NCI-H69 (cell line): ENCODE results near the gene BAMBI.
A peak's percentile ranks its signal among the peaks of the same experiment; 100 is the strongest.

Source experiments
- DNase-seq: peaks from one replicate; lab custom pipeline; 2025; lab: John Stamatoyannopoulos, UW

Gene BAMBI

GRCh38 chr10:28705472-28705871, 28.2 kb downstream of the BAMBI start:
- no peak for DNase-seq

GRCh38 chr10:28709001-28709710, 31.8 kb downstream of the BAMBI start:
- DNase-seq = no peak

GRCh38 chr10:28710202-28710886, 33.0 kb downstream of the BAMBI start:
- DNase-seq = no peak

- no peak for DNase-seq
These were observed 33.7 kb downstream of the BAMBI start for GRCh38 chr10:28711041-28711440.

GRCh38 chr10:28711776-28712175, 34.5 kb downstream of the BAMBI start:
- no peak for DNase-seq

- DNase-seq = no peak
These were observed 36.5 kb downstream of the BAMBI start for GRCh38 chr10:28713626-28714352.

- no peak for DNase-seq
These were observed 37.2 kb downstream of the BAMBI start for GRCh38 chr10:28714401-28715053.

- DNase-seq = no peak
These were observed 37.9 kb downstream of the BAMBI start for GRCh38 chr10:28715246-28715645.

GRCh38 chr10:28715757-28716156, 38.4 kb downstream of the BAMBI start:
- no peak for DNase-seq

GRCh38 chr10:28716748-28717147, 39.4 kb downstream of the BAMBI start:
- DNase-seq = no peak

GRCh38 chr10:28717656-28718201, 40.4 kb downstream of the BAMBI start:
- no peak for DNase-seq

- DNase-seq = no peak
These were observed 42.6 kb downstream of the BAMBI start for GRCh38 chr10:28719789-28720436.

GRCh38 chr10:28721318-28721951, 44.1 kb downstream of the BAMBI start:
- DNase-seq = peak; percentile 92

- peak; percentile 91 for DNase-seq
These were observed 44.9 kb downstream of the BAMBI start for GRCh38 chr10:28722065-28722803.

GRCh38 chr10:28728366-28728765, 51.0 kb downstream of the BAMBI start:
- no peak for DNase-seq

- DNase-seq = no peak
These were observed 52.9 kb downstream of the BAMBI start for GRCh38 chr10:28730031-28730778.

- no peak for DNase-seq
These were observed 54.8 kb downstream of the BAMBI start for GRCh38 chr10:28732091-28732490.
